A204.1 (cell line): ENCODE results near the gene OR4E2.
"Not testable (repeated sequence)": the region's sequence is repeated elsewhere in the genome, so short reads cannot be mapped to it uniquely, and the experiment has no call there.

Source experiments
- FAIRE-seq: peaks from 2 replicates; lab custom pipeline; 2012; peaks lifted over from hg19 to GRCh38; lab: Jason Lieb, UNC

The OR4E2 gene, protein sequence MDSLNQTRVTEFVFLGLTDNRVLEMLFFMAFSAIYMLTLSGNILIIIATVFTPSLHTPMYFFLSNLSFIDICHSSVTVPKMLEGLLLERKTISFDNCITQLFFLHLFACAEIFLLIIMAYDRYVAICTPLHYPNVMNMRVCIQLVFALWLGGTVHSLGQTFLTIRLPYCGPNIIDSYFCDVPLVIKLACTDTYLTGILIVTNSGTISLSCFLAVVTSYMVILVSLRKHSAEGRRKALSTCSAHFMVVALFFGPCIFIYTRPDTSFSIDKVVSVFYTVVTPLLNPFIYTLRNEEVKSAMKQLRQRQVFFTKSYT

DNA sequence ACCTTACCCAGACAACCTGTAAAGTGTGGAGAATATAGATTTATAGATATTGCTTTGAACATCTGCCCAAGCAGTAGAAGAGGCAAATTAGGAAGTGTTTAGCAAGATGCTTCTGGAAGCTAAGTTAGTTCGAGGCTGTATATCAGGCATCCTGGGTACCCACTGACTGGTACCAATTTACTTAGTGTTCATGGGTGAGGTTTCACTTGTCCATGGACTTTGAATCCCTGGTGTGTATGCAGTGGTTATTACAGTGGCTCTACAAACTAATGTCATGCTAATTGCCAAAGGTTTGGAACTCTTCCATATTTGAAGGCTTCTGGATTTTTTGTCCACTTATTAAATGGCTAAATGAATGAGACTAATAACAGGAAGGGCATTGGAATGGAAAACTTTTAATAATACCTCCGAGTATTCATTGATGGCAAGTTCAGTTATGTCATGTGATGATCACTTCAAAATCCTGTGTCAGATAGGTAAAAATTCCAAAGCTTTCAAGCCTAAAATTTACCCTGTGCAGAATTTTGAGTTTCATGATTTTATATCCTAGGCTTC lies at the start of gene OR4E2:
OR4E2 (plus strand) TSS at position 505 of the 555 bp plus-strand sequence. CDS start 11,248 bp downstream, outside the sequence.
- no peak for FAIRE-seq

DNA sequence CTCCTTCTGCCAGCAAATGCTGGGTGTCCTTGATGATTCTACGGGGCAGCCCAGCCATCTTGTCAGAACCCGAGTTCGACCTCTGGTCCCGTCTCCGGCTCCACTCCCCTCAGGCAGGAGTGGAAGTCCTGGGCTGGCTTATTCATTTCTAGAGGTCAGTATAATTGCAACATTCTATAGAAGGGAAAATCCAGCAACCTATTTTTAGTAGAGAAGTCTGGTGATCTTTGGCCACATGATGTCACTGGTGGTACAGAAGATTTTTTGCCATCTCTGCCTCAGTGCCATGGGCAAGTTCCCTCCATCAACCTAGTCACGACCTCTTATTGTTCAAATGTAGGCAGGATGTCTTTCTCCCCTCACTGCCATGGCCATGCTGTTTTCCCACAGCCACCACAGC lies 41.3 kb upstream of the OR4E2 start:
- no peak for FAIRE-seq

DNA sequence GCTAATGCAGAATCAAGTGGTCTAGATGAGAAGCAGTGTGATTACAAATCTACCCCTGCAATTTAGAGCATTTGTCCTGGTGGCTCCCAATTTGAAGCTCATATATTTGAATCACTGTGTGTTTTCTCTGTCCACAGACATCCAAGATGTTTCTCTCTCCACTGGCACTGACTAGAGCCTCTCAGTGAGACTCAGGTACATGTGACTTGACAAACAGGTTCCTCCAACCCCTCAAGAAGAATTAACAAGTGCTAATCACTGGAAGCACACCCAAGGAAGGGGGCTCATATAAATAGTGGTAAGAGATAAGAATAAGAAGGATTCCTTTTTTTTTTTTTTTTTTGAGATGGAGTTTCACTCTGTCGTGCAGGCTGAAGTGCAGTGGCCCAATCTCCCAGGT lies 39.4 kb upstream of the OR4E2 start:
- FAIRE-seq, result no peak

DNA sequence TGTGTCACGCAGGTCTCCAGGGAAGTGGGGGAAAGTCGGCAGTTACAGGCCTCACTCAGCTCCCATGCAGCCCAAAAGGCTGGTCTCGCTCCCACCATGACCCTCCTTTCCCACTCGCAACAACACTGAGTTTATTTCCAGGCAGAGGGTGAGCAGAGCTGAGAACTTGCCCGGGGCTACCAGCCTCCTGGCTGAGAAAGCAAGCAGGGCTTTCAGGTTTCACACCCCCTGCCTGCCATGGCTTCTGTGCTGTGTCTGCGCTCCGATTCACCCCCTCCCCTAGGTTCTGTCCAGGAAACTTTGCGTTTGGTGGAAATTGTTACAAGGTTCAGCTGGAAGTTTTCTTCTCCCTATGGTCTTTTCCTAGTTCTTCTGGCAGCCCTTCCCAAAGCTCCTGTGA lies 36.0 kb upstream of the OR4E2 start:
- FAIRE-seq, result no peak

DNA sequence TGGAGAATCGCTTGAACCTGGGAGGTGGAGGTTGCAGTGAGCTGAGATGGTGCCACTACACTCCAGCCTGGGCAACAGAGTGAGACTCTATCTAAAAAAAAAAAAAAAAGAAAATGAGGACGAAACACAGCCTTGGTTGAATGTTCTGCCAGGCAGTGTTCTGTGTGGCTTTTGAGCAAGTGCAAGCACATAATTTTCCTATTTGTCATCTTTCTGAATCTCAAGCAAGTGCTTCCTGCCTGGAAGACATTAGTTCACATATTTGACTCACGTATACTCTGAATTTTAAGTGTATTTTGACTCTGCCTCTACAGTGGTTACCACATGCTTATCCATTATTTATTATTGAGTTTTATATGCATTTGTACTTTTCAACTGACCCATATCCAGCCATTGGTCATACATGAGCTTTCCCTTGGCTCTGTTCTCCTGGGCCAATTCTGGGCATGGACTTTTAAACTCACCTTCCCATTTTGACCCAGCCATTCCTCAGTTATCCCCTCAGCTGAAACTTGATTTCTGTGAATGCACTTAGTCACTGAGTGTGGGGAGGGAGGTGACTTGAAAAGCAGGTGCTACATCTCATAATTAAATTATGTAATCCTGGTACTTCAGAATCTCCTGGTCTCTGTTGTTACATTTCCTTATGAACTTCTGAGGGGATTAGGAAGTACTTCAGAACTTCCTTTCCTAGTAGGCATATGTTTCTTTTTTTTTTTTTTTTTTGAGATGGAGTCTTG lies 27.0 kb upstream of the OR4E2 start:
- no peak for FAIRE-seq

DNA sequence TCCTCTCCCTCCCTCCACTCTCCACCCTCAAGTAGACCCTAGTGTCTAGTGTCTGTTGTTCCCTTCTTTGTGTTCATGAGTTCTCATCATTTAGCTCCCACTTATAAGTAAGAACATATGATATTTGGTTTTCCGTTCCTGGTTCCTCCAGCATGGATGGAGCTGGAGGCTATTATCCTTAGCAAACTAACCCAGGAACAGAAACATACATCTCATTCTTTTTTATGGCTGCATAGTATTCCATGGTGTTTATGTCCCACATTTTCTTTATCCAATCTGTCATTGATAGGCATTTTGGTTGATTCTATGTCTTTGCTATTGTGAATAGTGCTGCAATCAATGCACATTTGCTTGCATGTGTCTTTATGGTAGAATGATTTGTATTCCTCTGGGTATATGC lies 23.1 kb upstream of the OR4E2 start:
- not testable (repeated sequence) for FAIRE-seq

DNA sequence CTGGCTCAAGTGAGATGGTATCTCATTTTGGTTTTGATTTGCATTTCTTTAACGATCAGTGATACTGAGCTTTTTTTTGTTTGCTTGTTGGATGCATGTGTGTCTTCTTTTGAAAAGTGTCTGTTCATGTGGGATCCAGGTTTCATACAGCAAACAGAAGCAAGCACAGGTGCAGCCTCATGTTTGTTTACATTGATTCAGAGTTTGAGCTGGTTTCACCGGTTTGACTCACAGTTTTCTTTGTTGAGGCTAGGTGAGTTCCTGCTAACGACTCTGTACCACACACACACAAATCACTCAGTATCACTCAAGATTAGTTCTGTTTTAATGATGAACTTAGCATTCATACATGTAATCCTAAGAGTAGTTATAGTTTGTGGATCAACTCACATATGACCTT lies 22.6 kb upstream of the OR4E2 start:
- FAIRE-seq, result no peak

DNA sequence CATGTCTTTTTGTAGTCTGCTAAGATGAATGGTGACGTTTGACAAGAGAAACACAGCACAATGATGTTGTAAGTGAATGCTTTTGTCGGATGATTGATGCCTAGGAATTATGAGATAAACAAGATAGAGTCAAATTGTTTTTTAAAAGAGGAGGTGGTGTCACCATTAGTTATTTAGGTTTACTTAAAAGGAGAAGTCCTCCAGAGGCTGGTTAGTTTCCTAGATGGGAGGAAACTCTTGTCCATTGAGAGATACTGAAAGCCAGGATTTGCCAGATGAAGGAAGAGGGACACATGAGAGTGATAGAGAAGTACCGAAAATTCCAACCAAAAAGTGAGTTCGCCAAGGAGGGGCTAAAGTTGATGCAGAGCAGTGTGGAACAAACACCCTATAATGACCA lies 18.8 kb upstream of the OR4E2 start, which contains the start of gene OR10G2:
OR10G2 (minus strand) TSS at position 101 of the 400 bp plus-strand sequence; CDS start at position 3, 98 bp downstream.
- no peak for FAIRE-seq

DNA sequence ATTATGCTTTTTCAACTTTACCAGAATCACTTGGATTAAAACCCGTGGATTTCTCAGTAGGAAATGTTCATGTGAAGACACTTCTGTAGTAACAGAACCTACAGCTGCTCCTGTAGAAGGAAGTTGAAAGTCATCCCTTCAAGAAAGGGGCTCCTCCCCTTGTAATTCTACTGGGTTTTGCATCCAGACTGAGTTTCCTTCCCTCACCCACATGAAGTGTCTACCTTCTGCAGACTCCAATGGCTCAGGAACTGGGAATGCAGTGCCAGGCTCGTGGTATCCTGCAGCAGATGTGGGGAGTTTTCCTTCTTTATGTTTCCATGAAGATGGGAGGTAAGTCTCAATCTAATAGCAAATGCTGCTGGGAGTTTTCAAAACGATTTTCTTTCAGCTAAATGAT lies 11.0 kb upstream of the OR4E2 start:
- no peak for FAIRE-seq

DNA sequence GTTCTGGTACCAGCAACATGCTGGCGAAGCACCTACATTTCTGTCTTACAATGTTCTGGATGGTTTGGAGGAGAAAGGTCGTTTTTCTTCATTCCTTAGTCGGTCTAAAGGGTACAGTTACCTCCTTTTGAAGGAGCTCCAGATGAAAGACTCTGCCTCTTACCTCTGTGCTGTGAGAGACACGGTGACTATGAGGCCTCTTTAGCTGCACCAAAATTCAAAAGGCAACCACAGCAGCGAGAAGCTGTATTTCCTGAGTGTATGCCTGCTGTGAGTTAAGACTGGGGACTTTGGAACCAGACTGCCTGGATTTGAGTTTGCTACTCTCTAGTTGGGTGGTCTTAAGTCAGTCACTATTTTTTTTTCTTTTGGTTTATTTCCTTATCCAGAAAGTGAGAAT lies 10.2 kb upstream of the OR4E2 start:
- no peak for FAIRE-seq

DNA sequence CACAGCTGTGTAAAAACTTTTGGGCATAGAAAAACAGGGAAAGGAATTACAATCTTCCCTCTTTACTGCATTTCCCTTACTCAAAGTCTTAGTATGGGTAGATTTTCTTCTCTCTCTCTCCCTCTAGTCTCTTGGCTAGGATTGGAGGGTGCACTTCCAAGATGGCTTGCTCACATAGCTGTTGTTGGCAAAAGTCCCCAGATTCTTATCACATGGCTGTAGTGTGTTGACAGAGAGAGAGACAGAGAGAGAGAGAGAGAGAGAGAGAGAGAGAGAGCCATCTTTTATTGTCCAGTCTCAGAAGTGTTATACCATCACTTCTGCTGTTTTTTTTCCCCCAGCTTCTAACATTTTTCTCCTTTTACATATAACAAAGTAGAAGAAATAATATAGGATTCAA lies 6.3 kb upstream of the OR4E2 start:
- FAIRE-seq, result no peak

DNA sequence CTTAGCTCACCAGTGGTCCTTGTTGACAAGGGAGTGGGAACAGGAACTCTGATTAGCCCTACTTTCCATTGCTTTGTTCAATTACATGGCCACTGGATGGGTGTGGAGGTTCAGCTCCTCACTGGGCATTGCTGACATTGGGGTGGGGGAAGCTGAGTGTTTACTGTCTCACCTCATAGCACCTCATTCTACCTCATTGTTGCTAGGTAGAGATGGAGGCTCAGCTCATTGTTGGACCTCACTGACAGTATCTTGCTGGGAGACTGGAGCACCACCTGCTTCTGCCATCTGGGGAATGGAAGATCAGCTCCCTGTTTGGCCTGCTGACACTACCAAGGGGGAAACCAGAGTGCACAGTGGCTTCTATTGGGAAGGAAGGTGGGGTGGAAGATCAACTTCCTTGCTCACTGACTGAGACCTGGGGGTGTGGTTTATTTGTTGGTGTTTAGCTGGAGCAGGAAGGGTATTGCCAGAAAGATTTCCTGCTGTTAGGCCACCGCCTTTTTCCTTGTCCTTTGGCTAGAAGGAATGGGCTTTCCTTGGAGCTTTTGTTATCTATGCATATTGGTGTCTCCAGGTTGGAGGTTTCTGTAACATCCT lies 1.3 kb upstream of the OR4E2 start:
- FAIRE-seq, result no peak

DNA sequence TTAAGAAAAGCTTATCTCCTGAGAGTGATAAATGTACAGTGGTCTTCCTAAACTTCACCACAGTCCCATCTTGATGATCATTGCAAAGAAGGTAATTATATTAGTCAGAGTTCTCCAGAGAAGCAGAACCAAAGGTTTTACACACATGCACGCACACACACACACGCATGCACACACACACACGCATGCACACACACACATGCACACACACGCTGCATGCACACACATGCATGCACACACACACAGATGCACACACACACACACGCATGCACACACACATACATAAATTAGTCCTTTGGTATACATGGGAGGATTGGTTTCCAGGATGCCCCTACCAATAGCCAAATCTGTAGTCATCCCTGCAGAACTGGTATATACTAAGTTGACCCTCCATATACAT lies 580 bp downstream of the OR4E2 start:
- FAIRE-seq, result no peak

DNA sequence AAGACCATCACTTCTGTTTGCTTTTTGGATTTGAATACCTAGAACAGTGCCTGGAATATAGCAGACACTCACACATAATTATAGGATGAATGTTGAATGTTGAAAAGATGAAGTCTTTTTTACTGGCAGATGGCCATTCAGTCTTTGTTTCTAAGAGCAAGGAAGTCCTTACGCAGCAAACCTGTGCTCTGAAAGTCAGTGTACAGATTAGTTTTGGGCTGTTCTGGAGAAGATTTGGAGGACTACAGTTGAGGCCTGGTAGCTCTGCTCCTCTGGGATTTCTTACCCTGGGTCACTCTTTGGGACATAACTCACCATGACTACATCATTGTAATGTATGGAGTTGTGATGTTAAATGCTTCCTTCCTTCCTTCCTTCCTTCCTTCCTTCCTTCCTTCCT lies 3.3 kb downstream of the OR4E2 start:
- no peak for FAIRE-seq

DNA sequence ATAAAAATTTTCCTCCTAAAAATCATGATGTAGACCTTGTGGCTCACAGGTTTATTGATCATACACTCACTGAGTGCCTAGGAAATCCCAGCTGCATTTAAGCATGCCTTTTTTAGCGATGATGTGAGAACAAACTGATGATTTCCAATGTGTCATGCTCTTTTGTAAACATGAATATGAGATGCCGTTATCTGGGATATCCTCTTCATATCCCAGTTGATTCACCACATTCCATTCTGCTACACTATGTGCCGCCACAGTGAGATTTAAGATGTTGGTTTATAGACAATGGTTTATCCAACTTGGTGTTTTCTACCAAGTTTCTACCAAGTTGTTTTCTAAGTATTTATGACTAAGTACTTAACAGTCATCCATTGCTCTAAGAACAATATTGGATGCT lies 14.7 kb downstream of the OR4E2 start:
- FAIRE-seq, result no peak

DNA sequence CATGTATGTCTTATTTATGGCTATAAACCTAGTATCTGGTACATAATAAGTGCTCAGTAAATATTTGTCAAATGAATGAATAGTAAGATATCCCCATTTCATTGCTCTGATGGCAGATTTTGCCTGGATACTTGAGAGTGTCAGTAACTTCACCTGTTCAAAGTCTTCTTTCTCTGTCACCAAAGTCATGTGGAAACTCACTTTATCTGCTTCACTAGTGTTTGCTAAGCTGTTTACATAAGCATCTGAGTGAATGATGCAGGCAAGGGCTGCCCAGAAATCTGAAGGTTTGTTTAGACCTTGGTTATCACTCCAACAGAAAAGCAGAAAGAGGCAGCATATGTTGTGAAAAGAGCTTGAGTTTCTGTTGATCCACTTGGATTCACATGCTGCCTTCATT lies 15.6 kb downstream of the OR4E2 start:
- FAIRE-seq, result no peak

DNA sequence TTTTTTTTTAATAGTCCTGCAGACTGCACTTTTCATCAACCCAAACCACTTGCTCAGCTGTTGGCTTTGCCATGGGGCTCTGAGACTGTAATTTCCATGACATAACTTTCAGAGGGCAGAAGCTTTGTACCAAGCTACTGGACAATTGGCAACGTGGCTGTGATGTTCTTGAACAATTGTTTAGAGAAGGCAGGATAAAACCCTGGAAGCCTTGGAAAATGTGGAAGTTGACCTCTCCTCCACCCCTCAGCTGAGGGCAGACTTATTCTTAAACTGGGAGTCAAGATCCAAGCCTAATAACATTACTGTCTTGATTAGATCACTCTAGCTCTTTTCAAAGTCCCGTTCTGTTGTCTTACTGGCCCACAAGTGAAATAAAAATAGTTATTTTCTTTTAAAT lies 17.7 kb downstream of the OR4E2 start:
- no peak for FAIRE-seq

DNA sequence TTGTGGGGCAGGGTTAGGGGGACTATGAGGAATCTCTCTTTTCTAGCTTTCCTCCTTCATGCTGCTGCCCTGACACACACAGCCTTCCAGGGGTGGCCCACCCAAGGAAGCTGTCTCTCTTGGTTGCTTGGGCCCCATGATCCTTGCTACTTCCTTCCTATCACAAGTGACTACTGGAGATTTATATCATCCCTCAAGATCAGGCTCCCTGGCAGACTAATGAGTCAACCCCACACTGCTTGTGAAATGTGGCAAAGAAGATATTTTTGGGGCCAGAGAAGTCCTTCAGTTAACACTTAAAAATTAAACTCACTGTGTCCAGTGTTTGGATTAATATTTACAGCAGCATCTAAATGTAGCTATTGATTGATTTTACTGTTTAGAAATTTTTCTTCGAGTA lies 18.5 kb downstream of the OR4E2 start:
- no peak for FAIRE-seq

DNA sequence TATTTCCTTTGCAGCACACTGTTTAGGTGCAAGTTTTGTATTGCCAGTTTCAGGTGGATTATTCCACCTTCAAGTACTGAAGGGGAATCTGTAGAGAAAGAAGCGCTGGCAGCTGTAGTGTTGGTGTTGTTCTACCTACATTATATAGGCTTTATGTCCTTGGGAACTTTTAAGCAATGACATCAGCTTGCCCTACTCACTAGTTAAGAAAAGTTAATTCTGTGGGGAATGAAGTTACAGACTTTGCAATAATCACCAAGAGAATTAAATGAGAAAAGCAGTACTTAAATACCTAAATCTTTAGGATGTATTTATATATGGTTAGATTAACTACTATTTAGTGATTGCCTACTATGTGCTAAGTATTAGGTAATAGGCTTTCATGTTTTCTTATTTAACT lies 20.1 kb downstream of the OR4E2 start, which contains the start of gene OR4E1:
OR4E1 (minus strand) TSS at position 101 of the 400 bp plus-strand sequence. CDS start 2,883 bp downstream, outside the sequence.
- no peak for FAIRE-seq

DNA sequence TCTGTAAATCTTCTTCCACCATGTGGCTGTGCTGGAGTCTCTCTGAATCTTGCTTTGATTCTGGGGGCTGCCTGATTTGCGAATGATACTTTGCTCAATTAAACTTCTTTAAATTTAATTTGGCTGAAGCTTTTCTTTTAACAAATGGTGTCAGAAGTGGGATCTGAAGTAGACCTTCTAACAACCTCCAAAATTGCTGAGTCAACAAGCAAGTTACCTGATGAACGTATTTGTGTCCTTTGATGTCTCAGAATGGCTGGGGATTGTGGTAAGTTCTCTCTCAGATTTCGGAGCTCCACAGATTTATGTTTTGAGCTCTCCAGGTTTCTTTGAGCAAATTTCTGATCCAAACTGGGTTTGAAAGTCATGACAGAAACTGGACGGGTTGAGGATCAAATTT lies 21.9 kb downstream of the OR4E2 start:
- FAIRE-seq, result no peak

DNA sequence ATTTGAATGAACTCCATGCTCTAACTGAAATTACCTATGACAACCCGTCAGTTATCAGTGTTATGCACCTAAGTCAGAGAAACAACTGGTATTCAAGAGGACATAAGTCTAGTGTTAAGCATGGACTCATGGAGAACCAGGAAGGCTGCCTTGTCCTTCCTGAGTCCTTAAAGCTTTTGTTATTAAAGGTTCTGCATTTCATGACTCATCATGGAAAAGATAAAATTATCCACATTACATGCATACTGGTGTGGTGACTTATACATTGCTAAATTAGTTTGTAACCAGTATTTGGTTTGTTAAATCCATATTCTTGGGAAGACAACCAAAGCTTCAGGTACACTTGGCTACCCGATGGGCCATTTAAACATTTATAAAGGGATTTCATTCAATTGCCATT lies 26.4 kb downstream of the OR4E2 start:
- FAIRE-seq, result no peak

DNA sequence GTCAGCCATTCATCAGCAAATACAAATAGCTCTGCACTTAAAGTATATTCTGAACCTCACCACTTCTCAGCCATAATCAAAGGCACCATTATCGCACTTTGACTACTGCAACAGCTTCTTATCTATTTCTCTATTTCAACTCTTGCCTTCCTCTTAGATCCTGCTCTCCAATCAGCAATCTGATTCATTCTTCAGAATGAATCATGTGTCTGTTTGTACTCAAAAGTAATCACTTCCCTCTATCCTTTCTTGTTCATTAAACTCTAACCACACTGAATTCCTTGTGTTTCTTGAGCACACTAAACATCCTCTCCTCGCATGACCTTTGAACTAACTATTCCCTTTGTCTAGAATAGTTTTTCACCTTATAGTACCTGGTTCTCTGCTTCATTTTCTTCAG lies 32.8 kb downstream of the OR4E2 start:
- FAIRE-seq, result no peak

DNA sequence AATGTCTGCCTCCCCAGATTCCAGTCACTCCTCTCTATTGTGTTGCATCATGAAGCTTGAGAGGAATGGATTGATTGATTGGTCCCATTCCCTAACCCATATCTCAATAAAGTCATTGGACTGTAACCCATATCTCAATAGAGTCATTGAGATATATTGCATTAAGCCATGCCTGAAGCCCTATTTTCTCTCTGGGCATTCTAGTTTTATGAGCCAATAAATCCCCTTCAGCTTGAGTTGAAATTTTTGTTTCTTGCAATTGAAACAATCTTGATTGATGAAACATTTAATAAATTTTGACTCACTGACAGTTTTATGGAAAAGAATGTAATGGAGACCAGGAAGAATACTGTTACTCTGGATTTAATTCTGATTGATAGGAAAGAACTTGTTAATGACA lies 40.8 kb downstream of the OR4E2 start:
- FAIRE-seq, result no peak
